SK-N-SH (cell line): ENCODE data around the gene FGF7. TPM values are rescaled to one million over a fixed set of nuclear protein-coding genes. Genes with fewer than 3 reads are reported as not detected.

ENCODE experiments used
- CTCF ChIA-PET: fragments of 300-600, 350-600 bp; formaldehyde crosslinking; extraction: SDS; loops from one replicate; lab custom pipeline; 2021; lab: Yijun Ruan, JAX
- POLR2A ChIA-PET: fragments of 350-600 bp; sonication (Branson Sonifier 250); formaldehyde crosslinking; extraction: SDS; loops from one replicate; lab custom pipeline; 2020; ENCODE audit warnings: antibody characterized with exemption, inconsistent platforms; lab: Yijun Ruan, JAX
- DNase-seq: peaks from one replicate; pipeline ENCODE4 v3.0.0; 2012
- H2AFZ ChIP-seq: fragments of 200-600 bp; sonication (generic); 2 replicates; pipeline ENCODE4 v1.8.1; 2016; ENCODE audit warnings: antibody characterized with exemption, mild to moderate bottlenecking, low read depth
- H3F3A ChIP-seq: fragments of 200-600 bp; sonication (generic); replicated peaks from 2 replicates; pipeline ENCODE3; 2016; ENCODE audit warnings: antibody characterized with exemption, mild to moderate bottlenecking; ENCODE audit not compliant: insufficient read depth
- H3K27ac ChIP-seq, 2 experiments: fragments of 200-500 bp in 1 of 2; fragments of 200-600 bp in 1 of 2; sonication (Bioruptor generic) in 1 of 2; sonication (generic), shearing (Covaris generic) in 1 of 2; 2 replicates each; pipeline versions ENCODE4 v1.5.1 to v1.6.1; 2014 to 2016; ENCODE audit warnings: low read depth in 2 of 2, inconsistent platforms in 1 of 2, low read length in 1 of 2, mild to moderate bottlenecking in 1 of 2, mixed read lengths in 1 of 2
- H3K27me3 ChIP-seq: fragments of 200-600 bp; sonication (generic), shearing (Covaris generic); 2 replicates; pipeline ENCODE4 v1.6.1; 2016; ENCODE audit warnings: mixed run types; ENCODE audit not compliant: insufficient read depth
- H3K36me3 ChIP-seq, 2 experiments: fragments of 200-500 bp in 1 of 2; fragments of 200-600 bp in 1 of 2; sonication (Bioruptor generic) in 1 of 2; sonication (generic) in 1 of 2; replicated peaks in 1 of 2; 2 replicates each; pipeline versions ENCODE3 to v1.5.1; 2014 to 2016; ENCODE audit warnings: low read length in 1 of 2, mild to moderate bottlenecking in 1 of 2; ENCODE audit not compliant: insufficient read depth in 2 of 2, control insufficient read depth in 1 of 2
- H3K4me1 ChIP-seq, 2 experiments: fragments of 200-500 bp in 1 of 2; fragments of 200-600 bp in 1 of 2; sonication (Bioruptor generic) in 1 of 2; sonication (generic), shearing (Covaris generic) in 1 of 2; 2 replicates each; pipeline versions ENCODE4 v1.5.1 to v1.6.1; 2014 to 2016; ENCODE audit warnings: low read depth in 1 of 2, low read length in 1 of 2, mixed run types in 1 of 2; ENCODE audit not compliant: insufficient read depth in 2 of 2, control insufficient read depth in 1 of 2
- H3K4me2 ChIP-seq: fragments of 200-600 bp; sonication (generic), shearing (Covaris generic); 2 replicates; pipeline ENCODE4 v1.6.1; 2017; ENCODE audit warnings: mixed run types
- H3K4me3 ChIP-seq, 2 experiments: fragments of 200-500 bp in 1 of 2; fragments of 200-600 bp in 1 of 2; sonication (Bioruptor generic) in 1 of 2; sonication (generic), shearing (Covaris generic) in 1 of 2; 2 replicates each; pipeline versions ENCODE4 v1.5.1 to v1.8.1; 2014 to 2016; ENCODE audit warnings: low read depth in 2 of 2, inconsistent platforms in 1 of 2, low read length in 1 of 2, mild to moderate bottlenecking in 1 of 2, mixed read lengths in 1 of 2, moderate library complexity in 1 of 2
- H3K79me2 ChIP-seq: fragments of 200-600 bp; sonication (generic); 2 replicates; pipeline ENCODE4 v1.8.1; 2017; ENCODE audit warnings: mild to moderate bottlenecking; ENCODE audit not compliant: insufficient read depth
- H3K9ac ChIP-seq: fragments of 200-600 bp; sonication (generic); 2 replicates; pipeline ENCODE4 v1.6.1; 2017; ENCODE audit warnings: mixed run types
- H3K9me2 ChIP-seq: fragments of 200-600 bp; sonication (generic); 2 replicates; pipeline ENCODE4 v1.6.1; 2017; ENCODE audit warnings: mixed run types
- H3K9me3 ChIP-seq: fragments of 200-600 bp; sonication (generic); 2 replicates; pipeline ENCODE4 v1.6.1; 2017; ENCODE audit warnings: mixed run types, mild to moderate bottlenecking, moderate library complexity
- H4K20me1 ChIP-seq: fragments of 200-600 bp; sonication (generic); 2 replicates; pipeline ENCODE4 v1.6.1; 2017; ENCODE audit warnings: mild to moderate bottlenecking, mixed run types; ENCODE audit not compliant: insufficient read depth
- CHD2 ChIP-seq: fragments of 150-350 bp; IDR thresholded peaks from 2 replicates; pipeline ENCODE4 v1.6.1; 2018; ENCODE audit warnings: low read length; ENCODE audit not compliant: partially characterized antibody
- EZH2phosphoT487 ChIP-seq: fragments of 200-600 bp; sonication (generic); IDR thresholded peaks from 2 replicates; pipeline ENCODE4 v1.6.1; 2017; ENCODE audit warnings: low read depth, mixed run types, mild to moderate bottlenecking, antibody characterized with exemption, moderate library complexity, borderline replicate concordance
- FOSL2 ChIP-seq: IDR thresholded peaks from 2 replicates; pipeline ENCODE4 v1.4.0; 2012; ENCODE audit warnings: low read depth, mild to moderate bottlenecking, moderate library complexity, borderline replicate concordance
- FOXJ3 ChIP-seq: sonication (generic); formaldehyde crosslinking; IDR thresholded peaks from 2 replicates; pipeline ENCODE4 v1.5.1; 2020; ENCODE audit warnings: mild to moderate bottlenecking, missing genetic modification reagents
- FOXM1 ChIP-seq: IDR thresholded peaks from 2 replicates; pipeline ENCODE4 v1.4.0; 2012; ENCODE audit warnings: low read depth, mild to moderate bottlenecking
- GATA2 ChIP-seq: sonication (generic); formaldehyde crosslinking; IDR thresholded peaks from 2 replicates; pipeline ENCODE4 v1.5.0; 2020; ENCODE audit warnings: mild to moderate bottlenecking, missing genetic modification reagents
- IRF3 ChIP-seq: fragments of 150-350 bp; IDR thresholded peaks from 2 replicates; pipeline ENCODE4 v1.6.1; 2016; ENCODE audit warnings: mild to moderate bottlenecking, low read depth, low read length
- MEF2A ChIP-seq: IDR thresholded peaks from 2 replicates; pipeline ENCODE4 v1.4.0; 2012; ENCODE audit warnings: low read depth, borderline replicate concordance
- NRF1 ChIP-seq: IDR thresholded peaks from 2 replicates; pipeline ENCODE4 v1.6.1; 2012; ENCODE audit warnings: low read depth, mild to moderate bottlenecking, low read length
- RAD21 ChIP-seq: IDR thresholded peaks from 2 replicates; pipeline ENCODE4 v1.6.1; 2012; ENCODE audit warnings: mild to moderate bottlenecking, low read length
- RCOR1 ChIP-seq: fragments of 150-350 bp; IDR thresholded peaks from 2 replicates; pipeline ENCODE4 v1.6.1; 2017; ENCODE audit warnings: antibody characterized with exemption, low read length
- RXRA ChIP-seq: IDR thresholded peaks from 2 replicates; pipeline ENCODE4 v1.4.0; 2012; ENCODE audit warnings: low read depth, mild to moderate bottlenecking, borderline replicate concordance
- TAF1 ChIP-seq: IDR thresholded peaks from 2 replicates; pipeline ENCODE4 v1.6.1; 2012; ENCODE audit warnings: low read depth, mild to moderate bottlenecking, low read length, moderate library complexity, borderline replicate concordance
- TCF12 ChIP-seq: IDR thresholded peaks from 2 replicates; pipeline ENCODE4 v1.4.0; 2012
- USF2 ChIP-seq: fragments of 150-350 bp; IDR thresholded peaks from 2 replicates; pipeline ENCODE4 v1.6.1; 2017; ENCODE audit warnings: antibody characterized with exemption, low read length, low read depth, borderline replicate concordance
- ZBTB33 ChIP-seq: IDR thresholded peaks from 2 replicates; pipeline ENCODE4 v1.4.0; 2012; ENCODE audit warnings: low read depth, borderline replicate concordance
- polyA plus RNA-seq, 3 experiments: library from polyadenylated mRNA; depleted of rRNA; stranded (reverse); fragments of >200 nt; gene quantifications; 2 replicates each; pipeline ENCODE4 v1.2.3, GENCODE V29; 2012
- TF ChIP-seq, protein P1 (sequence below): IDR thresholded peaks from 2 replicates; pipeline ENCODE4 v1.4.0; 2012; ENCODE audit warnings: low read depth
- TF ChIP-seq, protein P2 (sequence below): IDR thresholded peaks from 2 replicates; pipeline ENCODE4 v1.4.0; 2012; ENCODE audit warnings: low read depth, borderline replicate concordance

FGF7 gene
- polyA plus RNA-seq, 1 of the 3 experiments (the other 2 are of a cell fraction): 0.25 TPM

- TF ChIP-seq TAF1 (no peak), FOXJ3 (CRISPR knock-in tag) (no peak), EZH2phosphoT487 (no peak), RXRA (no peak), GATA2 (CRISPR knock-in tag) (no peak), RAD21 (no peak), IRF3 (no peak), FOXM1 (no peak), TCF12 (no peak), MEF2A (no peak), NRF1 (no peak), USF2 (no peak), FOSL2 (peak; percentile 17; the same call in 1 of the 2 replicates)
- TF ChIP-seq, protein P1, sequence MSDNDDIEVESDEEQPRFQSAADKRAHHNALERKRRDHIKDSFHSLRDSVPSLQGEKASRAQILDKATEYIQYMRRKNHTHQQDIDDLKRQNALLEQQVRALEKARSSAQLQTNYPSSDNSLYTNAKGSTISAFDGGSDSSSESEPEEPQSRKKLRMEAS: no peak
- TF ChIP-seq, all 33 proteins: peak for 4
These were observed 1.9 kb downstream of the FGF7 start (continued) for GRCh38 chr15:49424954-49425353.

DNA sequence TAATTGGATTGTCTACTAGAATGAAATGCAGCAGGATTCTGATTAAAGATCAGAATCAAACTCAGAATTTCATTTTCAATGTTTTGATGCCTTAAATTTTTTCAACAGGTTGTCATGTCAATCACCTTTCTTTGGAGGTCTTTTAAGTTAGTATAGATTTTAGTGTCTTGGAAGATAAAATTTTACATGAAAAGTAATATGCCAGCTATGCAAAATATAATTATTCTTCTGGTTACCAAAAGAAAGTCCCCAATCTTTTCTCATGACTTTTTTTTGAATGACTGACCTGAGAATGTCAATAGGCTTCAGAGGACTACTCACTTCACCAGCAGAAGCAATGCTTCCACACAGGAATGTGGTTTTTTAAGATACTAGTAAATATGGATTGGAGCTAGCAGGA lies 4.3 kb downstream of the FGF7 start:
- no peaks in the 10 kb centered on the region for H3K79me2 ChIP-seq
- no peaks in the 10 kb centered on the region for H4K20me1 ChIP-seq
- H3K9ac ChIP-seq: no peak overlapping the region

More for the DNA sequence above, 4.3 kb downstream of the FGF7 start:
- Histone ChIP-seq H3K27me3 (no peaks in the 10 kb centered on the region), H3K9me3 (no peaks in the 10 kb centered on the region), H3K9me2 (no peaks in the 10 kb centered on the region; the same call in 1 of the 2 replicates), H3F3A (peaks cover 9% of the 10 kb centered on the region), H3K27ac (no peak overlapping the region), H2AFZ (no peak overlapping the region), H3K36me3 (no peaks in the 10 kb centered on the region), H3K4me1 (peaks cover 3 to 4% of the 10 kb centered on the region in 2 experiments; a peak in 2 of 4 replicates), H3K4me3 (no peak overlapping the region), H3K4me2 (no peak overlapping the region)
- no peak for DNase-seq
- TF ChIP-seq, protein P2, sequence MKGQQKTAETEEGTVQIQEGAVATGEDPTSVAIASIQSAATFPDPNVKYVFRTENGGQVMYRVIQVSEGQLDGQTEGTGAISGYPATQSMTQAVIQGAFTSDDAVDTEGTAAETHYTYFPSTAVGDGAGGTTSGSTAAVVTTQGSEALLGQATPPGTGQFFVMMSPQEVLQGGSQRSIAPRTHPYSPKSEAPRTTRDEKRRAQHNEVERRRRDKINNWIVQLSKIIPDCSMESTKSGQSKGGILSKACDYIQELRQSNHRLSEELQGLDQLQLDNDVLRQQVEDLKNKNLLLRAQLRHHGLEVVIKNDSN: no peak
- TF ChIP-seq FOSL2 (no peak), RCOR1 (no peak), USF2 (no peak), ZBTB33 (no peak), CHD2 (no peak)
- CTCF ChIA-PET: no interaction called here
- POLR2A ChIA-PET: no interaction called here
